Endothelial cell of umbilical vein (primary cell): ENCODE results near the gene CH25H. TPM values are rescaled to one million over a fixed set of nuclear protein-coding genes. Genes with fewer than 3 reads are reported as not detected.

ENCODE experiments used
- BruUV-seq: library from RNA; stranded (reverse); fragments of 400-500 nt; replicated peaks from 2 replicates; lab custom pipeline; 2021; lab: Mats Ljungman, UMichigan
- CTCF ChIA-PET: fragments of 300-600, 350-600 bp; sonication (Branson Sonifier 250); formaldehyde crosslinking; loops from one replicate; lab custom pipeline; 2021; ENCODE audit warnings: antibody characterized with exemption, inconsistent platforms; lab: Charles Lee
- POLR2A ChIA-PET: fragments of 300-600, 350-600 bp; sonication (Branson Sonifier 250); formaldehyde crosslinking; loops from one replicate; lab custom pipeline; 2021; ENCODE audit warnings: antibody characterized with exemption, inconsistent platforms; lab: Charles Lee
- DNase-seq: peaks from one replicate; pipeline ENCODE4 v3.0.0-alpha.2; 2011; ENCODE audit warnings: low read depth, low spot score
- FAIRE-seq: peaks from 2 replicates; lab custom pipeline; 2011; peaks lifted over from hg19 to GRCh38; lab: Jason Lieb, UNC
- H2AFZ ChIP-seq: 2 replicates; pipeline ENCODE4 v1.6.0; 2012; ENCODE audit warnings: low read depth, low read length, control low read depth, inconsistent platforms
- H3K27ac ChIP-seq: 2 replicates; pipeline ENCODE4 v1.5.1; 2011; ENCODE audit warnings: low read depth, mild to moderate bottlenecking, control low read depth, low read length, moderate library complexity; ENCODE audit not compliant: insufficient read depth
- H3K27me3 ChIP-seq, 2 experiments: 2 replicates each; pipeline versions ENCODE4 v1.6.0 to v1.6.1; 2011; ENCODE audit warnings: low read length in 2 of 2, mixed read lengths in 1 of 2; ENCODE audit not compliant: control insufficient read depth in 2 of 2, insufficient read depth in 2 of 2
- H3K36me3 ChIP-seq, 2 experiments: 2 replicates in 1 of 2; 3 replicates in 1 of 2; pipeline ENCODE4 v1.5.1; 2011; ENCODE audit warnings: low read length in 2 of 2, mild to moderate bottlenecking in 1 of 2, moderate library complexity in 1 of 2; ENCODE audit not compliant: control insufficient read depth in 2 of 2, insufficient read depth in 2 of 2; ENCODE audit errors: extremely low read depth in 1 of 2
- H3K4me1 ChIP-seq: 3 replicates; pipeline ENCODE4 v1.5.1; 2011; ENCODE audit warnings: mild to moderate bottlenecking, low read length; ENCODE audit not compliant: control insufficient read depth, insufficient read depth; ENCODE audit errors: extremely low read depth
- H3K4me2 ChIP-seq: 2 replicates; pipeline ENCODE4 v1.6.1; 2011; ENCODE audit warnings: low read length, control low read depth, mixed read lengths; ENCODE audit not compliant: insufficient read depth
- H3K4me3 ChIP-seq, 3 experiments: fragments of 200-600 bp in 1 of 3; sonication (generic), shearing (Covaris generic) in 1 of 3; replicated peaks in 1 of 3; 2 replicates each; pipeline ENCODE4 v1.5.1; 2011 to 2016; ENCODE audit warnings: control low read depth in 3 of 3, low read length in 3 of 3, mild to moderate bottlenecking in 2 of 3, inconsistent platforms in 1 of 3, low read depth in 1 of 3, moderate library complexity in 1 of 3; ENCODE audit not compliant: insufficient read depth in 1 of 3
- H3K79me2 ChIP-seq: 2 replicates; pipeline ENCODE4 v1.6.0; 2012; ENCODE audit warnings: low read length, inconsistent platforms; ENCODE audit not compliant: control insufficient read depth, insufficient read depth
- H3K9ac ChIP-seq: replicated peaks from 2 replicates; pipeline ENCODE3; 2011; ENCODE audit warnings: low read length, control low read depth; ENCODE audit not compliant: insufficient read depth; ENCODE audit errors: extremely low read depth
- H3K9me1 ChIP-seq: replicated peaks from 3 replicates; pipeline ENCODE4 v1.6.0; 2011; ENCODE audit warnings: mild to moderate bottlenecking, low read length; ENCODE audit not compliant: control insufficient read depth, insufficient read depth; ENCODE audit errors: extremely low read depth
- H3K9me3 ChIP-seq: replicated peaks from 2 replicates; pipeline ENCODE4 v1.5.1; 2012; ENCODE audit warnings: low read length, inconsistent platforms; ENCODE audit not compliant: control insufficient read depth, insufficient read depth
- H4K20me1 ChIP-seq: replicated peaks from 2 replicates; pipeline ENCODE3; 2011; ENCODE audit warnings: mild to moderate bottlenecking, low read length; ENCODE audit not compliant: control insufficient read depth, insufficient read depth; ENCODE audit errors: extremely low read depth
- EZH2 ChIP-seq: IDR thresholded peaks from 2 replicates; pipeline ENCODE4 v1.6.1; 2012; ENCODE audit warnings: borderline replicate concordance, low read depth, mild to moderate bottlenecking, moderate library complexity, low read length, inconsistent platforms; ENCODE audit not compliant: severe bottlenecking
- FOS ChIP-seq: IDR thresholded peaks from 2 replicates; pipeline ENCODE4 v1.6.1; 2011; ENCODE audit warnings: mild to moderate bottlenecking, low read length, moderate library complexity, borderline replicate concordance; ENCODE audit not compliant: insufficient read depth
- GATA2 ChIP-seq: IDR thresholded peaks from 2 replicates; pipeline ENCODE4 v1.7.0; 2011; ENCODE audit warnings: low read depth, mild to moderate bottlenecking, moderate library complexity, mixed read lengths, low read length; ENCODE audit not compliant: insufficient read length, insufficient read depth
- JUN ChIP-seq: IDR thresholded peaks from 2 replicates; pipeline ENCODE4 v1.6.1; 2011; ENCODE audit warnings: borderline replicate concordance, low read depth; ENCODE audit not compliant: insufficient read length, insufficient read depth
- MYC ChIP-seq: IDR thresholded peaks from one replicate; pipeline ENCODE4 v1.6.1; 2011; ENCODE audit warnings: mild to moderate bottlenecking, low read depth, low read length
- POLR2A ChIP-seq: IDR thresholded peaks from 2 replicates; pipeline ENCODE4 v1.6.1; 2012; ENCODE audit warnings: low read depth, mild to moderate bottlenecking, control low read depth, low read length
- POLR2AphosphoS5 ChIP-seq: IDR thresholded peaks from 2 replicates; pipeline ENCODE4 v1.6.1; 2012; ENCODE audit warnings: low read depth, mild to moderate bottlenecking, control low read depth, low read length, moderate library complexity; ENCODE audit not compliant: insufficient read depth
- dilution Hi-C: fragments of 300-500 bp; cut with MboI; formaldehyde crosslinking; loops from one replicate; pipeline ENCODE4 v1.15.0; 2019; ENCODE audit warnings: low sequenced_read_pairs; ENCODE audit not compliant: extremely low pct_ligation_motif_present
- intact Hi-C: fragments of 100-400 bp; cut with micrococcal nuclease; formaldehyde crosslinking; loops from one replicate; pipeline ENCODE4 v1.10.0; 2022
- polyA plus RNA-seq, 4 experiments: library from polyadenylated mRNA; depleted of rRNA in 3 of 4; stranded (reverse) in 3 of 4; unstranded in 1 of 4; fragments of >200 nt; gene quantifications; 2 replicates each; pipeline versions ENCODE4 v1.2.1 to v1.2.3, GENCODE V29; 2011 to 2012; ENCODE audit warnings: missing spikeins in 1 of 4
- total RNA-seq: library from RNA; stranded (reverse); gene quantifications from 2 replicates; pipeline ENCODE4 v1.2.3, GENCODE V29; 2021
- TF ChIP-seq, protein P1 (sequence below): IDR thresholded peaks from 2 replicates; pipeline ENCODE4 v1.6.1; 2011; ENCODE audit not compliant: insufficient read depth, insufficient read length
- TF ChIP-seq, protein P2 (sequence below), 2 donors: IDR thresholded peaks; 1 replicate in 1 of 2; 2 replicates in 1 of 2; pipeline ENCODE4 v1.5.1; 2011; ENCODE audit warnings: low read length in 2 of 2, mild to moderate bottlenecking in 2 of 2, moderate library complexity in 2 of 2, control low read depth in 1 of 2, inconsistent platforms in 1 of 2, low read depth in 1 of 2; ENCODE audit not compliant: insufficient read depth in 1 of 2; ENCODE audit errors: extremely low read depth in 1 of 2

The CH25H gene
- total and polyA plus RNA-seq, 2 donors (not counting 3 experiments of a cell fraction or from before 2014, with no cell fraction given), result 0.30 TPM; not detected in 1

DNA sequence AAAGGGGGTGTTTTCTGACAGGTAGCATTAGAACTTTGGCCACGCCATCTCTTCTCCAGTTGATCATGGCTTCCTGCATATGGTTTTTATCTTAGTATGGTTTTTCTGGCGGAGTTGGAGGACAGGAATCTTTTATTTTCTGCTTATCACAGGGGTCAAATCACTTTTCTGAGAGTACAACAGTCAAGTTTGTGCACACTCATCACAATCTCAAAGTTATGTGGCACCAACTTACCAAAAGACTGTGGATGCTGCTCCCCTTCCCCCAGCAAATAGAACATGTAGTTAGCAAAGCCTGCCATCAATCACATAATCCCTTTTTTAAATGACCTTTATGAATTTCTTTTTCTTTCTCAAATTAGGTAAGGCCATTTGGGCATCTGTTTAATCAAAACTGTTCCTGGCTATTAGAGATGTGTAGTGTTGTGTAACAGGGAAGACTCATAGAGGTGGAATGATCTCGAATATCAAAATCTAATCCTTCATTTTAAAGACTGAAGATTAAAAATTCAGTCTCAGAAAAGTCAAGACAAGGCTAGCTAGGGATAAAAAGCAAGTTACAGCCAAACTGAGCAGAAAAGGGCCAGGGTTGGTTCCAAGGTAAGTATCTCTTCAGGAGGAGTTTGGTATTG is 3.8 kb upstream of the CH25H start:
- Histone ChIP-seq H3K9me1 (no peaks in the 10 kb centered on the region), H3K4me1 (peaks cover 23% of the 10 kb centered on the region), H3K4me2 (no peak overlapping the region), H4K20me1 (no peaks in the 10 kb centered on the region), H3K79me2 (no peaks in the 10 kb centered on the region), H3K36me3 (no peaks in the 10 kb centered on the region), H3K9ac (no peak overlapping the region), H2AFZ (no peak overlapping the region), H3K4me3 (no peak overlapping the region), H3K27me3 (peaks cover 4 to 10% of the 10 kb centered on the region in 2 experiments), H3K27ac (no peak overlapping the region), H3K9me3 (no peaks in the 10 kb centered on the region)
- intact Hi-C loops, result no loop called here
- BruUV-seq, result no TSS peak
- ChIA-PET CTCF (interaction anchor here (0.7 to 6.4 kb wide), 6 partner anchors 14 to 628 kb away, joined by 3 to 52 read pairs (median 4); partner anchors contain the start of gene RNLS), POLR2A (no interaction called here)
- TF ChIP-seq, protein P1, sequence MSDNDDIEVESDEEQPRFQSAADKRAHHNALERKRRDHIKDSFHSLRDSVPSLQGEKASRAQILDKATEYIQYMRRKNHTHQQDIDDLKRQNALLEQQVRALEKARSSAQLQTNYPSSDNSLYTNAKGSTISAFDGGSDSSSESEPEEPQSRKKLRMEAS, result no peak
- TF ChIP-seq, protein P2, sequence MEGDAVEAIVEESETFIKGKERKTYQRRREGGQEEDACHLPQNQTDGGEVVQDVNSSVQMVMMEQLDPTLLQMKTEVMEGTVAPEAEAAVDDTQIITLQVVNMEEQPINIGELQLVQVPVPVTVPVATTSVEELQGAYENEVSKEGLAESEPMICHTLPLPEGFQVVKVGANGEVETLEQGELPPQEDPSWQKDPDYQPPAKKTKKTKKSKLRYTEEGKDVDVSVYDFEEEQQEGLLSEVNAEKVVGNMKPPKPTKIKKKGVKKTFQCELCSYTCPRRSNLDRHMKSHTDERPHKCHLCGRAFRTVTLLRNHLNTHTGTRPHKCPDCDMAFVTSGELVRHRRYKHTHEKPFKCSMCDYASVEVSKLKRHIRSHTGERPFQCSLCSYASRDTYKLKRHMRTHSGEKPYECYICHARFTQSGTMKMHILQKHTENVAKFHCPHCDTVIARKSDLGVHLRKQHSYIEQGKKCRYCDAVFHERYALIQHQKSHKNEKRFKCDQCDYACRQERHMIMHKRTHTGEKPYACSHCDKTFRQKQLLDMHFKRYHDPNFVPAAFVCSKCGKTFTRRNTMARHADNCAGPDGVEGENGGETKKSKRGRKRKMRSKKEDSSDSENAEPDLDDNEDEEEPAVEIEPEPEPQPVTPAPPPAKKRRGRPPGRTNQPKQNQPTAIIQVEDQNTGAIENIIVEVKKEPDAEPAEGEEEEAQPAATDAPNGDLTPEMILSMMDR (IDR thresholded peaks at IDR 0.05; ENCODE audit: extremely low read depth in 1 of 2, insufficient read depth in 1 of 2, low read depth in 1 of 2, low read length in 2 of 2), result no peak
- no peak for TF ChIP-seq POLR2A
- TF ChIP-seq EZH2, result no peak
- no peak for TF ChIP-seq GATA2
- no peak for TF ChIP-seq POLR2AphosphoS5
- TF ChIP-seq MYC, result no peak
- no peak for TF ChIP-seq JUN
- TF ChIP-seq FOS, result no peak
- no peak for FAIRE-seq
- dilution Hi-C loops, result loop anchor here (25.0 kb wide), 1 partner anchor 224 kb away; the partner anchor contains the start of gene FAS
- DNase-seq, result no peak
